Testis (tissue), 2 donors: ENCODE measurements around the gene ERC1.

Experiments
- CTCF ChIP-seq, 3 experiments: fragments of 450-650 bp in 2 of 3; fragments of 200-600 bp in 1 of 3; sonication (generic) in 1 of 3; IDR thresholded peaks; one replicate each; pipeline ENCODE4 v1.5.1; 2016 to 2019; ENCODE audit warnings: antibody characterized with exemption in 3 of 3, mild to moderate bottlenecking in 2 of 3, moderate library complexity in 1 of 3
- POLR2A ChIP-seq: fragments of 450-650 bp; IDR thresholded peaks from one replicate; pipeline ENCODE4 v1.6.1; 2017; ENCODE audit warnings: antibody characterized with exemption, mild to moderate bottlenecking, moderate library complexity

DNA sequence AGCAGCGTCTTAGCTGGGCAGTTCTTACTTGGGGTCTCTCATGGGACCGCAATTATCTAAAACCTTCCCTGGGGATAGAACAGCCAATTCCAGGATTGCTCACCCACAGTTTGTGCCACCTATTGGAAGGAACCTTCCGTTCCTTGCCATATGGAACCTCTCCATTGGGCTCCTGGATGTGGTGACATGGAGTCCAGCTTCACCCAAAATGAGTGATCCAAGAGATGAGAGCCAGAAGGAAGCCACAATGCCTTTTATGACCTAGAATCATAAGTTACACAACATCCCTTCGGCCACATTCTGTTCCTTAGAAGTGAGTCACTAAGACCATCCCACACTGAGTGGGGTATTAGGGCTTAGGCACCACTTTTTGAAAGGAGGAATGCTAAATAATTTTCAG is 439.0 kb downstream of the ERC1 start:
- TF ChIP-seq POLR2A (no peak), CTCF (IDR thresholded peaks at IDR 0.05) (no peak)
